Astrocyte of the cerebellum (primary cell): ENCODE data around the gene TNS1.

Experiments used
- DNase-seq: peaks from one replicate; pipeline ENCODE4 v3.0.0-alpha.2; 2011; ENCODE audit warnings: low read depth
- H3K4me3 ChIP-seq: 2 replicates; pipeline ENCODE4 v1.5.1; 2011; ENCODE audit warnings: mild to moderate bottlenecking, low read depth, low read length, moderate library complexity
- CTCF ChIP-seq: IDR thresholded peaks from 2 replicates; pipeline ENCODE4 v1.5.1; 2012; ENCODE audit warnings: low read length, low read depth, moderate library complexity, mild to moderate bottlenecking; ENCODE audit errors: missing control alignments
- in situ Hi-C: cut with HindIII; loops from 2 replicates; pipeline ENCODE4 v1.10.0; 2017; ENCODE audit warnings: low sequenced_read_pairs

The TNS1 gene

GRCh38 chr2:217753460-217754200, 249.2 kb downstream of the TNS1 start:
- in situ Hi-C loops: no loop called here
- TF ChIP-seq CTCF: no peak
- DNase-seq: no peak
- H3K4me3 ChIP-seq: no peak overlapping the region

- DNase-seq: no peak
Observed at GRCh38 chr2:217752714-217753459, 249.9 kb downstream of the TNS1 start.

GRCh38 chr2:217751952-217752351, 250.8 kb downstream of the TNS1 start:
- DNase-seq: no peak
- no peak overlapping the region for H3K4me3 ChIP-seq
- no peak for TF ChIP-seq CTCF
- in situ Hi-C loops: no loop called here

More at GRCh38 chr2:217752714-217753459, 249.9 kb downstream of the TNS1 start:
- H3K4me3 ChIP-seq: no peak overlapping the region
- TF ChIP-seq CTCF: no peak
- in situ Hi-C loops: no loop called here

- no peak overlapping the region for H3K4me3 ChIP-seq
- DNase-seq: no peak
- in situ Hi-C loops: no loop called here
- no peak for TF ChIP-seq CTCF
Observed at GRCh38 chr2:217751192-217751591, 251.6 kb downstream of the TNS1 start.
